ENCODE measurements around the gene IL33.

DNA sequence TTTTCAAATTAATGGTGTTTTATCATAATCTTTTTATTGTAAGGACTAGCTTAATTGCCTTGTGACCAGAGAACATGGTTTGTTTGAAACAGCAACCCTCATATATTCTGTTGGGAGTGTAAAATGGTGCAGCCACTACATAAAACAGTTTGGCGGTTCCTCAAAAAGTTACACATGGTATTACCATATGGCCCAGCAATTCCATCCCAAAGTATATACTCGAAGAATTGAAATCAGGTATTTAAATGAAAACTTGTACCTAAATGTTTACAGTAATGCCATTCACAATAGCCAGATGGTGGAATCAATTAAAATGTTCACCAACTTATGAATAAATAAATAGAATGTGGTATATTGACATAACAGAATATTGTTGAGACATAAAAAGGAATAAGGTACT is 14.8 kb upstream of the IL33 start:
- TF ChIP-seq, protein P1, sequence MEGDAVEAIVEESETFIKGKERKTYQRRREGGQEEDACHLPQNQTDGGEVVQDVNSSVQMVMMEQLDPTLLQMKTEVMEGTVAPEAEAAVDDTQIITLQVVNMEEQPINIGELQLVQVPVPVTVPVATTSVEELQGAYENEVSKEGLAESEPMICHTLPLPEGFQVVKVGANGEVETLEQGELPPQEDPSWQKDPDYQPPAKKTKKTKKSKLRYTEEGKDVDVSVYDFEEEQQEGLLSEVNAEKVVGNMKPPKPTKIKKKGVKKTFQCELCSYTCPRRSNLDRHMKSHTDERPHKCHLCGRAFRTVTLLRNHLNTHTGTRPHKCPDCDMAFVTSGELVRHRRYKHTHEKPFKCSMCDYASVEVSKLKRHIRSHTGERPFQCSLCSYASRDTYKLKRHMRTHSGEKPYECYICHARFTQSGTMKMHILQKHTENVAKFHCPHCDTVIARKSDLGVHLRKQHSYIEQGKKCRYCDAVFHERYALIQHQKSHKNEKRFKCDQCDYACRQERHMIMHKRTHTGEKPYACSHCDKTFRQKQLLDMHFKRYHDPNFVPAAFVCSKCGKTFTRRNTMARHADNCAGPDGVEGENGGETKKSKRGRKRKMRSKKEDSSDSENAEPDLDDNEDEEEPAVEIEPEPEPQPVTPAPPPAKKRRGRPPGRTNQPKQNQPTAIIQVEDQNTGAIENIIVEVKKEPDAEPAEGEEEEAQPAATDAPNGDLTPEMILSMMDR (conservative IDR thresholded peaks at IDR 0.05; ENCODE audit: low read depth in 2 of 2): no peak
- no peak for TF ChIP-seq EZH2 (IDR thresholded peaks at IDR 0.05; ENCODE audit: low read depth, unreplicated experiment)
- TF ChIP-seq, protein P2, sequence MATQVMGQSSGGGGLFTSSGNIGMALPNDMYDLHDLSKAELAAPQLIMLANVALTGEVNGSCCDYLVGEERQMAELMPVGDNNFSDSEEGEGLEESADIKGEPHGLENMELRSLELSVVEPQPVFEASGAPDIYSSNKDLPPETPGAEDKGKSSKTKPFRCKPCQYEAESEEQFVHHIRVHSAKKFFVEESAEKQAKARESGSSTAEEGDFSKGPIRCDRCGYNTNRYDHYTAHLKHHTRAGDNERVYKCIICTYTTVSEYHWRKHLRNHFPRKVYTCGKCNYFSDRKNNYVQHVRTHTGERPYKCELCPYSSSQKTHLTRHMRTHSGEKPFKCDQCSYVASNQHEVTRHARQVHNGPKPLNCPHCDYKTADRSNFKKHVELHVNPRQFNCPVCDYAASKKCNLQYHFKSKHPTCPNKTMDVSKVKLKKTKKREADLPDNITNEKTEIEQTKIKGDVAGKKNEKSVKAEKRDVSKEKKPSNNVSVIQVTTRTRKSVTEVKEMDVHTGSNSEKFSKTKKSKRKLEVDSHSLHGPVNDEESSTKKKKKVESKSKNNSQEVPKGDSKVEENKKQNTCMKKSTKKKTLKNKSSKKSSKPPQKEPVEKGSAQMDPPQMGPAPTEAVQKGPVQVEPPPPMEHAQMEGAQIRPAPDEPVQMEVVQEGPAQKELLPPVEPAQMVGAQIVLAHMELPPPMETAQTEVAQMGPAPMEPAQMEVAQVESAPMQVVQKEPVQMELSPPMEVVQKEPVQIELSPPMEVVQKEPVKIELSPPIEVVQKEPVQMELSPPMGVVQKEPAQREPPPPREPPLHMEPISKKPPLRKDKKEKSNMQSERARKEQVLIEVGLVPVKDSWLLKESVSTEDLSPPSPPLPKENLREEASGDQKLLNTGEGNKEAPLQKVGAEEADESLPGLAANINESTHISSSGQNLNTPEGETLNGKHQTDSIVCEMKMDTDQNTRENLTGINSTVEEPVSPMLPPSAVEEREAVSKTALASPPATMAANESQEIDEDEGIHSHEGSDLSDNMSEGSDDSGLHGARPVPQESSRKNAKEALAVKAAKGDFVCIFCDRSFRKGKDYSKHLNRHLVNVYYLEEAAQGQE (IDR thresholded peaks at IDR 0.05; ENCODE audit: unreplicated experiment): no peak
- no peak for TF ChIP-seq POLR2AphosphoS5 (IDR thresholded peaks at IDR 0.05; ENCODE audit: low read depth)
- TF ChIP-seq, protein P3, sequence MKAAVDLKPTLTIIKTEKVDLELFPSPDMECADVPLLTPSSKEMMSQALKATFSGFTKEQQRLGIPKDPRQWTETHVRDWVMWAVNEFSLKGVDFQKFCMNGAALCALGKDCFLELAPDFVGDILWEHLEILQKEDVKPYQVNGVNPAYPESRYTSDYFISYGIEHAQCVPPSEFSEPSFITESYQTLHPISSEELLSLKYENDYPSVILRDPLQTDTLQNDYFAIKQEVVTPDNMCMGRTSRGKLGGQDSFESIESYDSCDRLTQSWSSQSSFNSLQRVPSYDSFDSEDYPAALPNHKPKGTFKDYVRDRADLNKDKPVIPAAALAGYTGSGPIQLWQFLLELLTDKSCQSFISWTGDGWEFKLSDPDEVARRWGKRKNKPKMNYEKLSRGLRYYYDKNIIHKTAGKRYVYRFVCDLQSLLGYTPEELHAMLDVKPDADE (IDR thresholded peaks at IDR 0.05): no peak
- TF ChIP-seq CREB1 (CRISPR knock-in tag; IDR thresholded peaks at IDR 0.05; ENCODE audit: low read depth): no peak
- no peak for TF ChIP-seq STAT1 (IDR thresholded peaks at IDR 0.05; ENCODE audit: unreplicated experiment)
- TF ChIP-seq ZNF114 (CRISPR knock-in tag; IDR thresholded peaks at IDR 0.05): no peak
- TF ChIP-seq EZH2phosphoT487 (IDR thresholded peaks at IDR 0.05; ENCODE audit: unreplicated experiment): no peak
- TF ChIP-seq JUNB (IDR thresholded peaks at IDR 0.05; ENCODE audit: unreplicated experiment): no peak
- TF ChIP-seq, protein P4, sequence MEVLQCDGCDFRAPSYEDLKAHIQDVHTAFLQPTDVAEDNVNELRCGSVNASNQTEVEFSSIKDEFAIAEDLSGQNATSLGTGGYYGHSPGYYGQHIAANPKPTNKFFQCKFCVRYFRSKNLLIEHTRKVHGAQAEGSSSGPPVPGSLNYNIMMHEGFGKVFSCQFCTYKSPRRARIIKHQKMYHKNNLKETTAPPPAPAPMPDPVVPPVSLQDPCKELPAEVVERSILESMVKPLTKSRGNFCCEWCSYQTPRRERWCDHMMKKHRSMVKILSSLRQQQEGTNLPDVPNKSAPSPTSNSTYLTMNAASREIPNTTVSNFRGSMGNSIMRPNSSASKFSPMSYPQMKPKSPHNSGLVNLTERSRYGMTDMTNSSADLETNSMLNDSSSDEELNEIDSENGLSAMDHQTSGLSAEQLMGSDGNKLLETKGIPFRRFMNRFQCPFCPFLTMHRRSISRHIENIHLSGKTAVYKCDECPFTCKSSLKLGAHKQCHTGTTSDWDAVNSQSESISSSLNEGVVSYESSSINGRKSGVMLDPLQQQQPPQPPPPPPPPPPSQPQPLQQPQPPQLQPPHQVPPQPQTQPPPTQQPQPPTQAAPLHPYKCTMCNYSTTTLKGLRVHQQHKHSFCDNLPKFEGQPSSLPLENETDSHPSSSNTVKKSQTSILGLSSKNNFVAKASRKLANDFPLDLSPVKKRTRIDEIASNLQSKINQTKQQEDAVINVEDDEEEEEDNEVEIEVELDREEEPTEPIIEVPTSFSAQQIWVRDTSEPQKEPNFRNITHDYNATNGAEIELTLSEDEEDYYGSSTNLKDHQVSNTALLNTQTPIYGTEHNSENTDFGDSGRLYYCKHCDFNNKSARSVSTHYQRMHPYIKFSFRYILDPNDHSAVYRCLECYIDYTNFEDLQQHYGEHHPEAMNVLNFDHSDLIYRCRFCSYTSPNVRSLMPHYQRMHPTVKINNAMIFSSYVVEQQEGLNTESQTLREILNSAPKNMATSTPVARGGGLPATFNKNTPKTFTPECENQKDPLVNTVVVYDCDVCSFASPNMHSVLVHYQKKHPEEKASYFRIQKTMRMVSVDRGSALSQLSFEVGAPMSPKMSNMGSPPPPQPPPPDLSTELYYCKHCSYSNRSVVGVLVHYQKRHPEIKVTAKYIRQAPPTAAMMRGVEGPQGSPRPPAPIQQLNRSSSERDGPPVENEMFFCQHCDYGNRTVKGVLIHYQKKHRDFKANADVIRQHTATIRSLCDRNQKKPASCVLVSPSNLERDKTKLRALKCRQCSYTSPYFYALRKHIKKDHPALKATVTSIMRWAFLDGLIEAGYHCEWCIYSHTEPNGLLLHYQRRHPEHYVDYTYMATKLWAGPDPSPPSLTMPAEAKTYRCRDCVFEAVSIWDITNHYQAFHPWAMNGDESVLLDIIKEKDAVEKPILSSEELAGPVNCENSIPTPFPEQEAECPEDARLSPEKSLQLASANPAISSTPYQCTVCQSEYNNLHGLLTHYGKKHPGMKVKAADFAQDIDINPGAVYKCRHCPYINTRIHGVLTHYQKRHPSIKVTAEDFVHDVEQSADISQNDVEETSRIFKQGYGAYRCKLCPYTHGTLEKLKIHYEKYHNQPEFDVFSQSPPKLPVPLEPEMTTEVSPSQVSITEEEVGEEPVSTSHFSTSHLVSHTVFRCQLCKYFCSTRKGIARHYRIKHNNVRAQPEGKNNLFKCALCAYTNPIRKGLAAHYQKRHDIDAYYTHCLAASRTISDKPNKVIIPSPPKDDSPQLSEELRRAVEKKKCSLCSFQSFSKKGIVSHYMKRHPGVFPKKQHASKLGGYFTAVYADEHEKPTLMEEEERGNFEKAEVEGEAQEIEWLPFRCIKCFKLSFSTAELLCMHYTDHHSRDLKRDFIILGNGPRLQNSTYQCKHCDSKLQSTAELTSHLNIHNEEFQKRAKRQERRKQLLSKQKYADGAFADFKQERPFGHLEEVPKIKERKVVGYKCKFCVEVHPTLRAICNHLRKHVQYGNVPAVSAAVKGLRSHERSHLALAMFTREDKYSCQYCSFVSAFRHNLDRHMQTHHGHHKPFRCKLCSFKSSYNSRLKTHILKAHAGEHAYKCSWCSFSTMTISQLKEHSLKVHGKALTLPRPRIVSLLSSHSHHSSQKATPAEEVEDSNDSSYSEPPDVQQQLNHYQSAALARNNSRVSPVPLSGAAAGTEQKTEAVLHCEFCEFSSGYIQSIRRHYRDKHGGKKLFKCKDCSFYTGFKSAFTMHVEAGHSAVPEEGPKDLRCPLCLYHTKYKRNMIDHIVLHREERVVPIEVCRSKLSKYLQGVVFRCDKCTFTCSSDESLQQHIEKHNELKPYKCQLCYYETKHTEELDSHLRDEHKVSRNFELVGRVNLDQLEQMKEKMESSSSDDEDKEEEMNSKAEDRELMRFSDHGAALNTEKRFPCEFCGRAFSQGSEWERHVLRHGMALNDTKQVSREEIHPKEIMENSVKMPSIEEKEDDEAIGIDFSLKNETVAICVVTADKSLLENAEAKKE (CRISPR knock-in tag; IDR thresholded peaks at IDR 0.05): no peak

Measured in GM23338 (cell line).